H1 (cell line): ENCODE measurements around the gene SH3TC2. TPM values are rescaled to one million over a fixed set of nuclear protein-coding genes. Genes with fewer than 3 reads are reported as not detected.

ENCODE experiments used
- CTCF ChIA-PET: fragments of 300-600 bp; sonication (Branson Sonifier 250); formaldehyde crosslinking; loops from one replicate; lab custom pipeline; 2021; ENCODE audit not compliant: partially characterized antibody; lab: Charles Lee
- POLR2A ChIA-PET: fragments of 300-600 bp; sonication (Branson Sonifier 250); formaldehyde crosslinking; loops from one replicate; lab custom pipeline; 2021; ENCODE audit warnings: inconsistent platforms; ENCODE audit not compliant: partially characterized antibody; lab: Charles Lee
- DNase-seq, 2 experiments: peaks; one replicate each; pipeline versions ENCODE4 v3.0.0 to v3.0.0-alpha.2; 2010 to 2022; ENCODE audit warnings: low spot score in 2 of 2, low read depth in 1 of 2, mixed read lengths in 1 of 2
- FAIRE-seq: peaks from 2 replicates; lab custom pipeline; 2011; peaks lifted over from hg19 to GRCh38; lab: Jason Lieb, UNC
- H2AFZ ChIP-seq: 2 replicates; pipeline ENCODE4 v1.8.1; 2012; ENCODE audit warnings: low read length, inconsistent platforms
- H2AK5ac ChIP-seq: 2 replicates; pipeline ENCODE4 v1.6.1; 2013; ENCODE audit warnings: low read depth, low read length
- H2BK120ac ChIP-seq: replicated peaks from 2 replicates; pipeline ENCODE3; 2013; ENCODE audit warnings: low read depth, low read length, inconsistent platforms
- H2BK12ac ChIP-seq: 2 replicates; pipeline ENCODE4 v1.6.1; 2013; ENCODE audit warnings: low read depth, low read length
- H2BK15ac ChIP-seq: 2 replicates; pipeline ENCODE4 v1.6.1; 2013; ENCODE audit warnings: low read length
- H2BK20ac ChIP-seq: 2 replicates; pipeline ENCODE4 v1.6.1; 2013; ENCODE audit warnings: low read length
- H2BK5ac ChIP-seq: 2 replicates; pipeline ENCODE4 v1.6.1; 2013; ENCODE audit warnings: low read depth, low read length
- H3K14ac ChIP-seq: 2 replicates; pipeline ENCODE4 v1.6.1; 2013; ENCODE audit warnings: inconsistent platforms; ENCODE audit not compliant: insufficient read length
- H3K18ac ChIP-seq: 2 replicates; pipeline ENCODE4 v1.6.1; 2013; ENCODE audit warnings: low read length; ENCODE audit errors: extremely low read depth
- H3K23ac ChIP-seq: 2 replicates; pipeline ENCODE4 v1.6.1; 2013; ENCODE audit warnings: inconsistent platforms; ENCODE audit not compliant: insufficient read length
- H3K23me2 ChIP-seq: 2 replicates; pipeline ENCODE4 v1.6.1; 2013; ENCODE audit warnings: low read depth, low read length
- H3K27ac ChIP-seq: 2 replicates; pipeline ENCODE4 v1.6.1; 2011; ENCODE audit warnings: low read depth, low read length, inconsistent platforms
- H3K27me3 ChIP-seq, 4 experiments: replicated peaks in 1 of 4; 1 replicate in 1 of 4; 2 replicates in 3 of 4; pipeline versions ENCODE4 v1.6.1 to v1.8.1; 2011 to 2013; ENCODE audit warnings: low read length in 3 of 4, mild to moderate bottlenecking in 3 of 4, inconsistent platforms in 2 of 4, mixed read lengths in 2 of 4, moderate library complexity in 1 of 4; ENCODE audit not compliant: control insufficient read depth in 3 of 4, insufficient read depth in 3 of 4; ENCODE audit errors: extremely low read depth in 1 of 4
- H3K36me3 ChIP-seq, 4 experiments: 2 replicates each; pipeline versions ENCODE4 v1.6.1 to v1.8.1; 2011 to 2013; ENCODE audit warnings: mild to moderate bottlenecking in 4 of 4, low read length in 3 of 4, moderate library complexity in 2 of 4, control low read depth in 1 of 4, inconsistent platforms in 1 of 4; ENCODE audit not compliant: insufficient read depth in 4 of 4, control insufficient read depth in 2 of 4
- H3K4ac ChIP-seq: replicated peaks from 2 replicates; pipeline ENCODE3; 2013; ENCODE audit warnings: low read length, low read depth, mixed read lengths, inconsistent platforms; ENCODE audit not compliant: insufficient read length
- H3K4me1 ChIP-seq, 4 experiments: replicated peaks in 1 of 4; 1 replicate in 1 of 4; 2 replicates in 3 of 4; pipeline versions ENCODE4 v1.6.1 to v1.8.1; 2011 to 2013; ENCODE audit warnings: low read length in 3 of 4, inconsistent platforms in 2 of 4, mixed read lengths in 1 of 4; ENCODE audit not compliant: insufficient read depth in 4 of 4, control insufficient read depth in 3 of 4
- H3K4me2 ChIP-seq, 2 experiments: 2 replicates each; pipeline versions ENCODE4 v1.6.1 to v1.8.1; 2011 to 2013; ENCODE audit warnings: low read depth in 2 of 2, low read length in 2 of 2, control low read depth in 1 of 2, inconsistent platforms in 1 of 2, mild to moderate bottlenecking in 1 of 2; ENCODE audit not compliant: insufficient read depth in 1 of 2
- H3K4me3 ChIP-seq, 4 experiments: fragments of 200-600, 300-600 bp in 1 of 4; sonication (generic), shearing (Covaris generic), sonication (Bioruptor Twin) in 1 of 4; 2 replicates each; pipeline versions ENCODE4 v1.5.1 to v1.8.1; 2011 to 2016; ENCODE audit warnings: low read length in 4 of 4, low read depth in 3 of 4, control low read depth in 2 of 4, inconsistent platforms in 2 of 4, mild to moderate bottlenecking in 2 of 4, mixed read lengths in 1 of 4, moderate library complexity in 1 of 4; ENCODE audit not compliant: insufficient read depth in 2 of 4; ENCODE audit errors: extremely low read depth in 1 of 4
- H3K56ac ChIP-seq: replicated peaks from 2 replicates; pipeline ENCODE3; 2013; ENCODE audit warnings: low read depth, mild to moderate bottlenecking, mixed read lengths, low read length, inconsistent platforms; ENCODE audit not compliant: insufficient read length
- H3K79me1 ChIP-seq: 2 replicates; pipeline ENCODE4 v1.6.1; 2013; ENCODE audit warnings: low read depth, low read length, control low read depth
- H3K79me2 ChIP-seq, 2 experiments: 2 replicates each; pipeline versions ENCODE4 v1.6.1 to v1.8.1; 2012 to 2013; ENCODE audit warnings: low read length in 2 of 2, mild to moderate bottlenecking in 2 of 2, inconsistent platforms in 1 of 2; ENCODE audit not compliant: insufficient read depth in 2 of 2, control insufficient read depth in 1 of 2
- H3K9ac ChIP-seq, 4 experiments: replicated peaks in 1 of 4; 1 replicate in 1 of 4; 2 replicates in 3 of 4; pipeline versions ENCODE4 v1.6.1 to v1.8.1; 2011 to 2013; ENCODE audit warnings: low read depth in 3 of 4, low read length in 3 of 4, control low read depth in 2 of 4, mild to moderate bottlenecking in 2 of 4, moderate library complexity in 2 of 4, inconsistent platforms in 1 of 4; ENCODE audit errors: extremely low read depth in 1 of 4
- H3K9me3 ChIP-seq, 2 experiments: 2 replicates each; pipeline versions ENCODE4 v1.6.1 to v1.8.1; 2012 to 2013; ENCODE audit warnings: mild to moderate bottlenecking in 2 of 2, moderate library complexity in 2 of 2, control low read depth in 1 of 2, inconsistent platforms in 1 of 2, low read depth in 1 of 2, low read length in 1 of 2, mixed read lengths in 1 of 2; ENCODE audit not compliant: insufficient read depth in 2 of 2
- H4K20me1 ChIP-seq, 2 experiments: replicated peaks in 1 of 2; 2 replicates each; pipeline versions ENCODE3 to v1.8.1; 2011 to 2013; ENCODE audit warnings: inconsistent platforms in 2 of 2, low read length in 2 of 2, mild to moderate bottlenecking in 1 of 2; ENCODE audit not compliant: insufficient read depth in 2 of 2, control insufficient read depth in 1 of 2
- H4K5ac ChIP-seq: 2 replicates; pipeline ENCODE4 v1.6.1; 2013; ENCODE audit warnings: low read length, low read depth, mixed read lengths, inconsistent platforms; ENCODE audit not compliant: insufficient read length
- H4K8ac ChIP-seq: 2 replicates; pipeline ENCODE4 v1.8.0; 2013; ENCODE audit warnings: mild to moderate bottlenecking, moderate library complexity, low read length, inconsistent platforms; ENCODE audit not compliant: insufficient read depth; ENCODE audit errors: extremely low read depth
- H4K91ac ChIP-seq: replicated peaks from 2 replicates; pipeline ENCODE3; 2013; ENCODE audit warnings: low read length, mixed read lengths, inconsistent platforms; ENCODE audit not compliant: insufficient read length
- FOSL1 ChIP-seq: IDR thresholded peaks from 2 replicates; pipeline ENCODE4 v1.6.1; 2011; ENCODE audit warnings: mild to moderate bottlenecking, low read depth, low read length, moderate library complexity; ENCODE audit not compliant: insufficient read depth
- SUZ12 ChIP-seq: fragments of 200-600 bp; sonication (generic); IDR thresholded peaks from 2 replicates; pipeline ENCODE4 v1.6.1; 2012; ENCODE audit warnings: mild to moderate bottlenecking, inconsistent platforms, low read length, moderate library complexity, mixed read lengths
- TCF12 ChIP-seq: IDR thresholded peaks from 2 replicates; pipeline ENCODE4 v1.6.1; 2011; ENCODE audit warnings: low read depth, mild to moderate bottlenecking, low read length
- TEAD4 ChIP-seq: IDR thresholded peaks from 2 replicates; pipeline ENCODE4 v1.6.1; 2012; ENCODE audit warnings: low read depth, low read length, inconsistent platforms, mixed read lengths
- whole genome bisulfite sequencing, 2 experiments: shearing (Covaris generic) in 1 of 2; methylation state at CpG; one replicate each; pipeline versions ENCODE4 v1.1.6 to v1.1.7; 2013 to 2015; ENCODE audit warnings: low lambda C conversion rate in 2 of 2, mixed read lengths in 2 of 2, inconsistent platforms in 1 of 2, low coverage in 1 of 2, missing lambda C conversion rate in 1 of 2; ENCODE audit not compliant: insufficient replicate concordance in 2 of 2, insufficient coverage in 1 of 2, insufficient read length in 1 of 2; ENCODE audit errors: extremely low coverage in 1 of 2, missing lambda C conversion rate in 1 of 2; 5-methylcytosine and 5-hydroxymethylcytosine counted together
- polyA plus RNA-seq, 7 experiments: library from polyadenylated mRNA; depleted of rRNA in 3 of 7; stranded (reverse) in 5 of 7; unstranded in 2 of 7; fragments of >200 nt in 5 of 7; fragments of 200-250 nt in 2 of 7; gene quantifications; 1 replicate in 5 of 7; 2 replicates in 1 of 7; 4 replicates in 1 of 7; pipeline versions ENCODE4 v1.2.1 to v1.2.3, GENCODE V29; 2011 to 2013; ENCODE audit warnings: missing spikeins in 2 of 7, mixed read lengths in 2 of 7
- total RNA-seq: library from RNA; stranded (reverse); fragmentation: NEBNext Ultra II Directional; extraction: Animal tissue kit (Norgen Biotek cat#: 25700); gene quantifications from 2 replicates; pipeline ENCODE4 v1.2.1, GENCODE V29; 2021

Gene SH3TC2
- total and polyA plus RNA-seq, 2 of the 8 experiments (the other 6 are each of a cell fraction or from before 2014, with no cell fraction given) = 0.11 to 0.80 TPM

DNA sequence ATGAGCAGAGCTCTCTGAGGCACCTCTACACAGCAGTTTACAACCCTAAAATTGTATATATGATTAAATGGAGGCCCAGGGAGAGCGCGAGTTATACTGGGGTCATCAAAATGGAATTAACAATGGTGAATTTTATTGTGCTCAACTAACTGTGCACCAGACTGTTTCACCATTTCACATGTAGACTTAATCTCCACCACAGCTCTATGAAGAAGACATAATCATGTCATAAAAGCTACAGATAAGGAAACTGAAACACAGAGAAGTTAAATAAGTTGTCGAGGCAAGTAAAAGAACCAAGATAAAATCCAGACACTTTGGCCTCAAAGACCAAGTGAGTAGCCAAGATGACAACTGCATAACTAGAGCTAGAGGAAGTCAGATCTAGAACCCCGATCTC is 1.5 kb downstream of the SH3TC2 start:
- Histone ChIP-seq H3K4me3 (no peak overlapping the region), H2BK5ac (no peak overlapping the region), H3K14ac (no peak overlapping the region), H3K4ac (no peak overlapping the region), H3K56ac (no peak overlapping the region), H4K8ac (no peak overlapping the region), H2AK5ac (no peak overlapping the region), H4K91ac (no peak overlapping the region), H2BK15ac (0 out of 2 replicates have a peak overlapping the region, but pooled peaks have one; percentile 13), H3K9me3 (peaks cover 9 to 12% of the 10 kb centered on the region in 2 experiments; a peak in 3 of 4 replicates), H3K23ac (no peak overlapping the region), H4K5ac (no peak overlapping the region), H3K27ac (no peak overlapping the region), H3K4me1 (peaks cover 4 to 11% (median 6%) of the 10 kb centered on the region in 4 experiments; a peak in 5 of 7 replicates), H2BK120ac (no peak overlapping the region), H2AFZ (no peak overlapping the region), H3K79me2 (no peaks in the 10 kb centered on the region), H2BK20ac (no peak overlapping the region), H3K4me2 (no peak overlapping the region), H3K18ac (no peak overlapping the region), H3K9ac (no peak overlapping the region), H3K23me2 (no peaks in the 10 kb centered on the region), H4K20me1 (no peaks in the 10 kb centered on the region), H3K79me1 (no peaks in the 10 kb centered on the region), H3K36me3 (no peaks in the 10 kb centered on the region), H3K27me3 (no peaks in the 10 kb centered on the region), H2BK12ac (no peak overlapping the region)
- 98% methylated on average over 4 of the region's 4 CpGs; no CpG with 5 or more reads in 1 of the 2 experiments for WGBS, 2 experiments
- TF ChIP-seq TEAD4 (no peak), SUZ12 (no peak), TCF12 (no peak), FOSL1 (no peak)
- DNase-seq = no peak
- CTCF ChIA-PET = interaction anchor here (1.2 kb wide), 1 partner anchor 12 kb away, joined by 3 read pairs; no protein-coding TSS in a partner anchor
- POLR2A ChIA-PET = no interaction called here
- FAIRE-seq = no peak
